IMR-90 (cell line): ENCODE data around the gene LIMS4.
"Not testable (repeated sequence)": the region's sequence is repeated elsewhere in the genome, so short reads cannot be mapped to it uniquely, and the experiment has no call there.

ENCODE experiments used
- BHLHE40 ChIP-seq: fragments of 150-350 bp; IDR thresholded peaks from 2 replicates; pipeline ENCODE4 v1.6.1; 2016; ENCODE audit warnings: mild to moderate bottlenecking, low read depth, low read length
- CEBPB ChIP-seq: IDR thresholded peaks from 2 replicates; pipeline ENCODE4 v1.6.1; 2012; ENCODE audit warnings: low read depth, low read length, improper control_type of control experiment
- POLR2A ChIP-seq: IDR thresholded peaks from 2 replicates; pipeline ENCODE4 v1.6.1; 2012; ENCODE audit warnings: mild to moderate bottlenecking, low read depth, low read length
- RAD21 ChIP-seq: IDR thresholded peaks from 2 replicates; pipeline ENCODE4 v1.6.1; 2012; ENCODE audit warnings: low read length, improper control_type of control experiment

DNA sequence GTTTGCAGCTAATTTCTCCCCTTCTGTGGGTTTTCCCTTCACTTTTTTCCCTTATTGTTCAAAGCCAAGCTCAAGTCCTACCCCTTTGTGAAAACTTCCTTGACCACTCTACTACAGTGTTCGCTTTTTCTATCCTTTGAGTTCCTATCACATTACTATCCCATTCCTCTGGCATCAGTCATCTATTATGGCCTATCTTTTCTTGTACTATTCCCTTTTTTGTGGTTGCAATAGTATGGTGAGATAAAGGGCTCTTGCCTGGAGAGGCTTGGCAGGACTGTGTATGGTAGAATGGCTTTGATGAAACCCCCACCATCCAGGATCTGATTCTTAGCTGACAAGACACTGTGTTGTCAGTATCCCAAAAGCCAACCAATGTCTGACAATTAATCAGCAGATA lies 30.7 kb downstream of the LIMS4 start:
- not testable (repeated sequence) for TF ChIP-seq POLR2A, BHLHE40, CEBPB, RAD21
